Amniotic stem cell (primary cell): ENCODE data around the gene GLG1.
A peak's percentile ranks its signal among the peaks of the same experiment; 100 is the strongest.
"Not testable (repeated sequence)": the region's sequence is repeated elsewhere in the genome, so short reads cannot be mapped to it uniquely, and the experiment has no call there.

Experiments used
- DNase-seq: peaks from one replicate; lab custom pipeline; 2025; lab: John Stamatoyannopoulos, UW

GLG1 gene

GRCh38 chr16:74606521-74607309 is at the start of gene GLG1:
Gene GLG1, minus strand, starts transcription at chr16:74607114. Its CDS starts 20 bp downstream, at chr16:74607094.
- peak; percentile 75 for DNase-seq

GRCh38 chr16:74654536-74655050 is 47.7 kb upstream of the GLG1 start:
- no peak for DNase-seq

GRCh38 chr16:74652883-74653282 is 46.0 kb upstream of the GLG1 start:
- not testable (repeated sequence) for DNase-seq

GRCh38 chr16:74652249-74652648 is 45.3 kb upstream of the GLG1 start:
- DNase-seq = no peak

GRCh38 chr16:74651841-74652240 is 44.9 kb upstream of the GLG1 start:
- DNase-seq = no peak

GRCh38 chr16:74650966-74651567 is 44.2 kb upstream of the GLG1 start:
- DNase-seq = no peak

- no peak for DNase-seq
Measured at GRCh38 chr16:74649839-74650504, 43.1 kb upstream of the GLG1 start.

- no peak for DNase-seq
Measured at GRCh38 chr16:74641969-74642368, 35.1 kb upstream of the GLG1 start.

GRCh38 chr16:74637742-74638453 is 31.0 kb upstream of the GLG1 start:
- DNase-seq = no peak

GRCh38 chr16:74635303-74635702 is 28.4 kb upstream of the GLG1 start:
- DNase-seq = no peak

- no peak for DNase-seq
Measured at GRCh38 chr16:74633686-74634085, 26.8 kb upstream of the GLG1 start.

GRCh38 chr16:74627506-74628220 is 20.7 kb upstream of the GLG1 start:
- DNase-seq = no peak

- no peak for DNase-seq
Measured at GRCh38 chr16:74626741-74627416, 20.0 kb upstream of the GLG1 start.

- DNase-seq = no peak
Measured at GRCh38 chr16:74625500-74626350, 18.8 kb upstream of the GLG1 start.

- no peak for DNase-seq
Measured at GRCh38 chr16:74623839-74624235, 16.9 kb upstream of the GLG1 start.

GRCh38 chr16:74623214-74623838 is 16.4 kb upstream of the GLG1 start:
- peak; percentile 37 for DNase-seq

- no peak for DNase-seq
Measured at GRCh38 chr16:74622005-74622404, 15.1 kb upstream of the GLG1 start.

- DNase-seq = no peak
Measured at GRCh38 chr16:74617206-74617788, 10.4 kb upstream of the GLG1 start.

GRCh38 chr16:74611721-74612120 is 4.8 kb upstream of the GLG1 start:
- no peak for DNase-seq
